ENCODE data around the gene MRPL21.

DNA sequence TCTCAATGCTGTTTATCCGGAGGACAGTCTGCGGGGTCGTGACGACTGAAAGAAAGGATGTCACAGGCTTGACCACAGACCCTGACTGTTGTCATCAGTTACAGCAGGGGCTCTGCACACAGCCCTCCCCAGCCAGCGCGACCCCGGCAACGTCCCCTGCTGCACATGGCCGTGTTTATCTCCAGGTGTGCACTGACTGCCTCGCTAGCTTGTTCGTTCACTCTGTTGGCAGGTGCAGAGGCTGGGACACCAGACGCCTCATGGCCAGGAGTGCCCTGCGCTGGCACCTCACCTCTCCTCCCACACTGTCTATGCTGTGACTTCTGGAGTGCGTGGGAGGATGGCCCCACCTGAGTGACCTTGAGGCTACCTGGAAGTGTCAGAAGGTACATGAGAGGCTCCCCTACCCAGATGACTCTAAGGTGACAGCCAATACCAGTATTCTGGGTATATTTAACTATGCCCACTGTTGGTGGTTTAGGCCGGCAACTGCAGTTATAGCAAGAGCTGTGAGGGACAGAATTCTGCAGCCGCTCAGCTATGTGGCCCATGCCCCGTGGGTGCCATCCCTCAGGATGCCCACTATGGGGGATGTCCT lies 12.2 kb downstream of the MRPL21 start:
- TF ChIP-seq POLR2A (IDR thresholded peaks at IDR 0.05; ENCODE audit: low read depth, low read length) (no peak), POLR2AphosphoS5 (IDR thresholded peaks at IDR 0.05; ENCODE audit: low read depth, low read length) (no peak; the same call in 1 of the 2 replicates)

Measured in GM12892 (cell line).